SU-DHL-6 (cell line): Measurements from ENCODE around the gene UBE2L5.

Experiments
- H2AFZ ChIP-seq: fragments of 200-600 bp; sonication (generic); 2 replicates; pipeline ENCODE4 v1.6.1; 2014; ENCODE audit warnings: low read depth, mild to moderate bottlenecking, moderate library complexity, mixed read lengths, antibody characterized with exemption, low read length; ENCODE audit not compliant: severe bottlenecking
- H3F3A ChIP-seq: fragments of 200-600 bp; shearing (Covaris generic); 2 replicates; pipeline ENCODE4 v1.6.0; 2016; ENCODE audit warnings: antibody characterized with exemption, mild to moderate bottlenecking; ENCODE audit not compliant: insufficient read depth
- H3K27ac ChIP-seq: fragments of 200-600 bp; sonication (generic); 2 replicates; pipeline ENCODE4 v1.5.1; 2016; ENCODE audit warnings: low read depth, mild to moderate bottlenecking, low read length, moderate library complexity, mixed read lengths
- H3K27me3 ChIP-seq: fragments of 200-600 bp; sonication (generic), shearing (Covaris generic); 2 replicates; pipeline ENCODE4 v1.6.0; 2014; ENCODE audit warnings: mild to moderate bottlenecking, low read length
- H3K36me3 ChIP-seq: fragments of 200-600 bp; sonication (generic); 2 replicates; pipeline ENCODE4 v1.6.1; 2014; ENCODE audit warnings: mild to moderate bottlenecking, low read length, mixed read lengths
- H3K4me2 ChIP-seq: fragments of 300-600, 200-600 bp; shearing (Covaris generic), sonication (generic); 2 replicates; pipeline ENCODE4 v1.6.0; 2014; ENCODE audit warnings: low read length, low read depth, mild to moderate bottlenecking; ENCODE audit not compliant: poor library complexity, severe bottlenecking
- H3K4me3 ChIP-seq: fragments of 200-600 bp; sonication (generic); 2 replicates; pipeline ENCODE4 v1.5.1; 2014; ENCODE audit warnings: antibody characterized with exemption, low read length, mild to moderate bottlenecking, mixed read lengths; ENCODE audit not compliant: insufficient read depth, poor library complexity, severe bottlenecking
- H3K79me2 ChIP-seq: fragments of 200-600 bp; sonication (generic); 2 replicates; pipeline ENCODE4 v1.6.1; 2014; ENCODE audit warnings: mild to moderate bottlenecking, low read length, moderate library complexity; ENCODE audit not compliant: insufficient read depth
- H3K9ac ChIP-seq: fragments of 200-600 bp; sonication (generic); 2 replicates; pipeline ENCODE4 v1.7.0; 2014; ENCODE audit warnings: mild to moderate bottlenecking, low read length
- H3K9me2 ChIP-seq: fragments of 200-600 bp; sonication (generic); replicated peaks from 2 replicates; pipeline ENCODE4 v1.6.1; 2014; ENCODE audit warnings: low read length; ENCODE audit not compliant: insufficient read depth
- H3K9me3 ChIP-seq: fragments of 200-600 bp; sonication (generic); 2 replicates; pipeline ENCODE4 v1.6.1; 2014; ENCODE audit warnings: low read length, mixed read lengths; ENCODE audit not compliant: insufficient read depth
- H4K20me1 ChIP-seq: fragments of 200-600 bp; sonication (generic); 2 replicates; pipeline ENCODE4 v1.6.1; 2014; ENCODE audit warnings: low read depth, mild to moderate bottlenecking, antibody characterized with exemption, low read length, moderate library complexity, mixed read lengths
- EZH2phosphoT487 ChIP-seq: fragments of 200-600 bp; sonication (generic), shearing (Covaris generic); conservative IDR thresholded peaks from 2 replicates; pipeline ENCODE4 v1.6.1; 2018; ENCODE audit warnings: mild to moderate bottlenecking, antibody characterized with exemption, low read length, moderate library complexity, mixed read lengths
- TF ChIP-seq, protein P1 (sequence below): fragments of 200-600 bp; sonication (generic); IDR thresholded peaks from one replicate; pipeline ENCODE4 v1.5.1; 2017; ENCODE audit warnings: antibody characterized with exemption, mild to moderate bottlenecking, low read length, moderate library complexity; ENCODE audit not compliant: insufficient read depth, poor library complexity, severe bottlenecking

Gene UBE2L5

DNA sequence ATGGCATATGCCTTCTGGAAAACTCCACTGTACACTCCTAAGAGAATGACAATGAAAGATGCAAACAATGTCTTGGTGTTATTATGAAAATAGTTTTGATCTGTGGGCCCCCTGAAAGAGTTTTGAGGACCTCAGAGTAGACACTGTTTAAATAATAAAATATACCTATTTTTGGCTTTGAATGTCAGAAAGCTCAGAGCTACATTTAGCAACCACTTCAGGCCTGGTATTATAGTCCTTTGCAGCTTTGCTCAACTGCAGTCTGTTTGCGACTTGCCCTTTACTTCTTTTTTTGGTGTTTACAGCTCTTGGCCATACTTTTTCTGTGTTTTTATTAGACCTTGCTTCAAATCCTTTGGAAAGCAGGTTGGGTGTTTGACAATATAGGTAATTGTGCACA is 5.8 kb upstream of the UBE2L5 start:
- Histone ChIP-seq H3K27ac (peak overlapping the region; percentile 100), H3K9me3 (no peaks in the 10 kb centered on the region), H3K4me2 (peak overlapping the region; percentile 85), H3F3A (peaks cover 71% of the 10 kb centered on the region), H2AFZ (no peak overlapping the region), H3K4me3 (peak overlapping the region; percentile 29), H3K27me3 (no peaks in the 10 kb centered on the region), H3K9me2 (no peaks in the 10 kb centered on the region), H3K79me2 (no peaks in the 10 kb centered on the region), H3K36me3 (no peaks in the 10 kb centered on the region), H4K20me1 (no peaks in the 10 kb centered on the region), H3K9ac (peak overlapping the region; percentile 52)
- TF ChIP-seq, protein P1, sequence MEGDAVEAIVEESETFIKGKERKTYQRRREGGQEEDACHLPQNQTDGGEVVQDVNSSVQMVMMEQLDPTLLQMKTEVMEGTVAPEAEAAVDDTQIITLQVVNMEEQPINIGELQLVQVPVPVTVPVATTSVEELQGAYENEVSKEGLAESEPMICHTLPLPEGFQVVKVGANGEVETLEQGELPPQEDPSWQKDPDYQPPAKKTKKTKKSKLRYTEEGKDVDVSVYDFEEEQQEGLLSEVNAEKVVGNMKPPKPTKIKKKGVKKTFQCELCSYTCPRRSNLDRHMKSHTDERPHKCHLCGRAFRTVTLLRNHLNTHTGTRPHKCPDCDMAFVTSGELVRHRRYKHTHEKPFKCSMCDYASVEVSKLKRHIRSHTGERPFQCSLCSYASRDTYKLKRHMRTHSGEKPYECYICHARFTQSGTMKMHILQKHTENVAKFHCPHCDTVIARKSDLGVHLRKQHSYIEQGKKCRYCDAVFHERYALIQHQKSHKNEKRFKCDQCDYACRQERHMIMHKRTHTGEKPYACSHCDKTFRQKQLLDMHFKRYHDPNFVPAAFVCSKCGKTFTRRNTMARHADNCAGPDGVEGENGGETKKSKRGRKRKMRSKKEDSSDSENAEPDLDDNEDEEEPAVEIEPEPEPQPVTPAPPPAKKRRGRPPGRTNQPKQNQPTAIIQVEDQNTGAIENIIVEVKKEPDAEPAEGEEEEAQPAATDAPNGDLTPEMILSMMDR: no peak
- no peak for TF ChIP-seq EZH2phosphoT487

DNA sequence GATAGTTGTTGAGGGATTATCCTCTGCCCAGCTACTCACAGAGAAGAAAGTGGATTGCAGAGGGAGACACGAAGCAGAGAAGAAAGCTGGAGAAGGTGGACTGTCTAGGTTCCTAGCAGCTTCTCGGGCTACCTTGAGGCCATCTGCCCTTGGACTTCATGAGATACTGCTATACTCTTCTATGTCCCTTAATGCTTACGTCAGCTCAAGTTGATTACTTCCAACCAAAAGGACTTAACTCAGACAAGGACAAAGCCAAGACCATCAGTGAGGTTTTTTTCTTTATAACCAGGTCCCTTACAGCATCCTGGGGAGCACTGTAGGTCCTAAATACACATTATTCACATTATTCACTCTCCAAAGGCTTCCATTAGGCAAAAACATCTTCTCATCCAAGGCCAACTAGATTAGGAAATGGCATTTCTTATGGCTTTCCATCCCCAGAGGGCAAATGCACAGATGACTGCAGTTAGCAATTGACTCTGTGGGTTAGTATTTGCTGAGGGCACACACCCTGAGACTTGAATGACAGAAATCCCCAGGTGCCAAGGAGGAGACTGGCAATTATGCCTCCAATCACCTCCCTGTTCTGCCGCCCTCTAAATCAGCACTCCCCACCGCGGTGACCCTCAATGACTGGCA is 4.1 kb upstream of the UBE2L5 start:
- H3K36me3 ChIP-seq: no peaks in the 10 kb centered on the region
- H3K9ac ChIP-seq: peak overlapping the region; percentile 70
- peaks cover 8% of the 10 kb centered on the region for H3K79me2 ChIP-seq
- H3K4me2 ChIP-seq: peak overlapping the region; percentile 85
- no peaks in the 10 kb centered on the region for H3K9me3 ChIP-seq
- H3K4me3 ChIP-seq: peak overlapping the region; percentile 9
- peak overlapping the region; percentile 100 for H3K27ac ChIP-seq
- no peaks in the 10 kb centered on the region for H3K9me2 ChIP-seq
- H4K20me1 ChIP-seq: no peaks in the 10 kb centered on the region
- H3F3A ChIP-seq: peaks cover 66% of the 10 kb centered on the region
- H3K27me3 ChIP-seq: no peaks in the 10 kb centered on the region
- TF ChIP-seq, protein P1: no peak
- TF ChIP-seq EZH2phosphoT487: no peak
- peak overlapping the region; percentile 1 for H2AFZ ChIP-seq

DNA sequence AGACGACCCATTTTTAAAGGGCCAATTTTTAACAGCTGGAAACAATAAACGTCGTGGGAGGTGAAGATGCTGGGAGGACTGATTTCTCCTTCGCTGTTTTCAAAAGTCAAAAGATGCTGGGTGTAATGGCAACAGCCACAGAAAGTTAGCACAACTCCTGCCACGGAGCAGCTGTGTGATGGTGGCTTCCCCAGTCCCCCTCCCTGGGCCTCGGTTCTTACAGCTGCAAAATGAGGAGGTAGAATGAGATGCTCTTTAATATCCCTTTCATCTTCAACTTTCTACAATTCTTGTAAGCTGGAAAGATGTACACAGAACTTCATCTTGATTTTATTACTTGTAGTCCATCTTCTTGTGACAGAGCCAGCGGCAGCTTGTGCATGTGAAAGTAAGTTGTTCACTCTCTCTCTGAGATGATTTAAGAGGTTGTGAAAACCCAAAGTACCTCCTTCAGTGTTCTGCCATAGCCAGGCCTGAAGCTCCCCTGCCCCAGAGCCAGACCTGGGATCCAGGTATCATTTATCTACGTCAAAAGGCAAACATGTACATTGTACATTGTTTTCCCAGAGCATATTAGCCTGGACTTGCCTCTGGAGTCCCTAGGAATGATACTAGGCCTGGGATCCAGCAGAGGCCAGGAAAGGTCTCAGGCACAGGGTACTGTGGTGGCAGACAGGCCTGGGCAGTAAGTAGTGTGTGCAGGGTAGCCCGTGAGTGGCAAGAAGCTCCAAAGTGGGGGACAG is 3.4 kb upstream of the UBE2L5 start:
- Histone ChIP-seq H3K9ac (peak overlapping the region; percentile 70), H2AFZ (no peak overlapping the region), H3K27ac (peak overlapping the region; percentile 100), H3K4me2 (peak overlapping the region; percentile 85), H3K9me3 (no peaks in the 10 kb centered on the region), H3K36me3 (no peaks in the 10 kb centered on the region), H4K20me1 (no peaks in the 10 kb centered on the region), H3K27me3 (no peaks in the 10 kb centered on the region), H3K9me2 (no peaks in the 10 kb centered on the region), H3K79me2 (peaks cover 10% of the 10 kb centered on the region), H3F3A (peaks cover 61% of the 10 kb centered on the region), H3K4me3 (peak overlapping the region; percentile 4)
- TF ChIP-seq, protein P1: no peak
- no peak for TF ChIP-seq EZH2phosphoT487
